ENCODE measurements around the gene GLRA2.

The GLRA2 gene

GRCh38 chrX:14700982-14701381 lies 171.6 kb downstream of the GLRA2 start:
- no peak for DNase-seq (ENCODE audit: low read depth in 2 of 2)

- no peak for DNase-seq (ENCODE audit: low read depth in 2 of 2)
These were observed 172.8 kb downstream of the GLRA2 start for GRCh38 chrX:14702145-14702544.

GRCh38 chrX:14712096-14712495 lies 182.8 kb downstream of the GLRA2 start:
- DNase-seq (ENCODE audit: low read depth in 2 of 2) = no peak

GRCh38 chrX:14717949-14718348 lies 188.6 kb downstream of the GLRA2 start:
- no peak for DNase-seq (ENCODE audit: low read depth in 2 of 2)

DNA sequence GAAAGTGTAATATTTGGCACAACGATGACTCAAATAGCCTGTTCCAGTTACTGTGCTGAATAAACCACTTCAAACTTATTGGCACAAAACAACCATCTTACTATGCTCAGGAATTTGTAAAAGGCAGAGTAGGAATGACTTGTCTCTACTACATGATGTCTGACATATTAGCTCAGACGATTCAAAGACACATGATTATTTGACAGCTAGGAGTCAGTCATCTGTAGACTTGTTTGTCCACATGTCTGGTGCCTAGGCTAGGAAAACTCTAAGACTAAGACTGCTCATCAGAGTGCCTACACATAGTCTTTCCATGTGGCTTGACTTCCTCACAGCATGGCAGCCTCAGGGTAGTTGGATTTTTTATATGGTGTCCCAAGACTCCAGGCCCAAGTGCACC lies 189.1 kb downstream of the GLRA2 start:
- DNase-seq (ENCODE audit: low read depth in 2 of 2) = no peak

DNA sequence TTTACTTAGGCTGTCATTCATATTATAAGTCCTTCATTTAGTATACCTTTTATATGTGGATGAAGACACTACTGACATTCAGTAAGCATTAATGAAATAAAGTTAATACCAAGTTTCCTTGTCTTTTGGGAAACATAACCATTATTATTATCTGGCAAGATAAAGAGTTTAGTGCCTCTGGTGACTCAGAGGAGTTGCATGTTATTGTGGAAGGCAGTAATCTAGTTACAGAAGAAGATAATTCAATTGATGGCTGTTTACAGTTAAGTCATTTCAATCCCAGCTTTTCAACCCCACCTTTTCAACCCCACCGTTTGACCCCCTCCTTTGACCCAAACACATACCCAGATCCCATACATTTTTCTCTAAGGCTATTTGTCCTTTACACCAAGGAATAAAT lies 199.7 kb downstream of the GLRA2 start:
- DNase-seq (ENCODE audit: low read depth in 2 of 2) = no peak

- no peak for DNase-seq (ENCODE audit: low read depth in 2 of 2)
These were observed 209.3 kb downstream of the GLRA2 start for GRCh38 chrX:14738643-14739042.

GRCh38 chrX:14753441-14753840 lies 224.1 kb downstream of the GLRA2 start:
- no peak for DNase-seq (ENCODE audit: low read depth in 2 of 2)

- DNase-seq (ENCODE audit: low read depth in 2 of 2) = no peak
These were observed 228.7 kb downstream of the GLRA2 start for GRCh38 chrX:14758029-14758491.

- no peak for DNase-seq (ENCODE audit: low read depth in 2 of 2)
These were observed 246.1 kb downstream of the GLRA2 start for GRCh38 chrX:14775416-14775815.

- DNase-seq (ENCODE audit: low read depth in 2 of 2) = no peak
These were observed 247.6 kb downstream of the GLRA2 start for GRCh38 chrX:14776901-14777300.

DNA sequence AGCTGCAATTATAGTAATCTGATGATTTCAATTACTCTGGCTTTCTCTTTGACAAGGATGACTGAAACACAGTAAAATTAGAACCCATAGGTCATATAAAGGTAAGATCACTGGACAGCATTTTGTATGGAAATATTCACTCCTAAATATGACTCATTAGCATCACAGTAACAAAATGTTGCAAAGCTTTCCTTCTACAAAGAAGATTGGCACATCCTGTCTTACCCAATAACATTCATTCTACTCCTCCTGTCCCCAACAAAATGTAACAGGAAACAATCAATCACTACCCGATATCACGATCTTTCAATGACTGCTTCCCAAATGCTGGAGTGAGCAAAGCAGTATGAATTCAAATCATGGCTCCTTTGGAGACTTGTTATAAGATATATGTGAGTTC lies 248.2 kb downstream of the GLRA2 start:
- no peak for DNase-seq (ENCODE audit: low read depth in 2 of 2)

- no peak for DNase-seq (ENCODE audit: low read depth in 2 of 2)
These were observed 250.2 kb downstream of the GLRA2 start for GRCh38 chrX:14779580-14779979.

Measured in stimulated activated CD8-positive, alpha-beta memory T cell treated with anti-CD3 and anti-CD28 coated beads, Interleukin-7, amount 100 ng/mL, for 4 hours (primary cell).